ENCODE measurements around the gene ARL14EP. TPM values are rescaled to one million over a fixed set of nuclear protein-coding genes. Genes with fewer than 3 reads are reported as not detected.

The ARL14EP gene
- total and polyA plus RNA-seq, 2 of the 8 experiments (the other 6 are each of a cell fraction or from before 2014, with no cell fraction given) = 14.3 to 29.6 TPM

- Histone ChIP-seq H3K4me3 (ENCODE audit: extremely low read depth in 1 of 4, insufficient read depth in 2 of 4, low read depth in 3 of 4, low read length in 4 of 4) (no peak overlapping the region), H3K27me3 (replicated peaks in 1 of 4; ENCODE audit: control insufficient read depth in 3 of 4, extremely low read depth in 1 of 4, insufficient read depth in 3 of 4, low read length in 3 of 4) (no peaks in the 10 kb centered on the region), H2AFZ (ENCODE audit: low read length) (no peak overlapping the region), H3K18ac (ENCODE audit: extremely low read depth, low read length) (no peak overlapping the region; the same call in 1 of the 2 replicates), H3K9me3 (ENCODE audit: insufficient read depth in 2 of 2, low read depth in 1 of 2, low read length in 1 of 2) (no peaks in the 10 kb centered on the region), H2BK20ac (ENCODE audit: low read length) (no peak overlapping the region), H3K79me1 (ENCODE audit: low read depth, low read length) (no peaks in the 10 kb centered on the region), H4K8ac (ENCODE audit: extremely low read depth, insufficient read depth, low read length) (no peak overlapping the region), H4K5ac (ENCODE audit: insufficient read length, low read depth, low read length) (no peak overlapping the region), H3K4me2 (ENCODE audit: insufficient read depth in 1 of 2, low read depth in 2 of 2, low read length in 2 of 2) (no peak overlapping the region), H2BK15ac (ENCODE audit: low read length) (no peak overlapping the region), H2BK12ac (ENCODE audit: low read depth, low read length) (no peak overlapping the region), H4K91ac (replicated peaks; ENCODE audit: insufficient read length, low read length) (no peak overlapping the region), H3K23ac (ENCODE audit: insufficient read length) (no peak overlapping the region), H2BK120ac (replicated peaks; ENCODE audit: low read depth, low read length) (no peak overlapping the region), H3K79me2 (ENCODE audit: control insufficient read depth in 1 of 2, insufficient read depth in 2 of 2, low read length in 2 of 2) (no peaks in the 10 kb centered on the region), H2AK5ac (ENCODE audit: low read depth, low read length) (no peak overlapping the region), H4K20me1 (replicated peaks in 1 of 2; ENCODE audit: control insufficient read depth in 1 of 2, insufficient read depth in 2 of 2, low read length in 2 of 2) (no peaks in the 10 kb centered on the region), H3K4me1 (replicated peaks in 1 of 4; ENCODE audit: control insufficient read depth in 3 of 4, insufficient read depth in 4 of 4, low read length in 3 of 4) (peaks cover 0 to 4% (median 2%) of the 10 kb centered on the region in 4 experiments; a peak in 2 of 7 replicates), H3K9ac (replicated peaks in 1 of 4; ENCODE audit: extremely low read depth in 1 of 4, low read depth in 3 of 4, low read length in 3 of 4) (no peak overlapping the region), H2BK5ac (ENCODE audit: low read depth, low read length) (no peak overlapping the region), H3K56ac (replicated peaks; ENCODE audit: insufficient read length, low read depth, low read length) (no peak overlapping the region), H3K27ac (ENCODE audit: low read depth, low read length) (no peak overlapping the region), H3K14ac (ENCODE audit: insufficient read length) (no peak overlapping the region), H3K23me2 (ENCODE audit: low read depth, low read length) (no peaks in the 10 kb centered on the region), H3K36me3 (ENCODE audit: control insufficient read depth in 2 of 4, insufficient read depth in 4 of 4, low read length in 3 of 4) (no peaks in the 10 kb centered on the region), H3K4ac (replicated peaks; ENCODE audit: insufficient read length, low read depth, low read length) (no peak overlapping the region)
- ChIA-PET CTCF (ENCODE audit: partially characterized antibody) (interaction anchor here (0.8 to 2.0 kb wide), 8 partner anchors 7 to 548 kb away, joined by 3 to 6 read pairs (median 4); partner anchors contain the start of gene MPPED2), POLR2A (ENCODE audit: partially characterized antibody) (no interaction called here)
- WGBS, 2 experiments (ENCODE audit: extremely low coverage in 1 of 2, insufficient coverage in 1 of 2, insufficient read length in 1 of 2, insufficient replicate concordance in 2 of 2, low coverage in 1 of 2, low lambda C conversion rate in 2 of 2, missing lambda C conversion rate in 1 of 2) = 92% methylated on average over 3 of the region's 3 CpGs; no CpG with 5 or more reads in 1 of the 2 experiments
- no peak for FAIRE-seq
- no peak for DNase-seq (ENCODE audit: low read depth in 1 of 2, low spot score in 2 of 2)
- TF ChIP-seq JUN (IDR thresholded peaks at IDR 0.05; ENCODE audit: low read depth, low read length) (no peak), HDAC6 (IDR thresholded peaks at IDR 0.05; ENCODE audit: low read depth, low read length) (no peak), TCF12 (IDR thresholded peaks at IDR 0.05; ENCODE audit: low read depth, low read length) (no peak), CTBP2 (IDR thresholded peaks at IDR 0.05; ENCODE audit: borderline replicate concordance, insufficient read depth, insufficient read length, low read length) (no peak), USF2 (IDR thresholded peaks at IDR 0.05; ENCODE audit: low read length) (no peak), POU5F1 (IDR thresholded peaks at IDR 0.05; ENCODE audit: low read depth, low read length) (no peak), CREB1 (IDR thresholded peaks at IDR 0.05) (no peak), RAD21 (IDR thresholded peaks at IDR 0.05 in 1 of 2, conservative IDR thresholded peaks at IDR 0.05 in 1 of 2; ENCODE audit: low read depth in 2 of 2, low read length in 2 of 2) (no peak), MAFK (IDR thresholded peaks at IDR 0.05; ENCODE audit: low read depth, low read length) (no peak), KDM1A (IDR thresholded peaks at IDR 0.05; ENCODE audit: borderline replicate concordance, low read length) (no peak), SP1 (IDR thresholded peaks at IDR 0.05; ENCODE audit: low read depth, low read length) (no peak), BCL11A (IDR thresholded peaks at IDR 0.05; ENCODE audit: low read depth in 2 of 2, low read length in 2 of 2) (no peak)
Measured at GRCh38 chr11:30365793-30366517, 43.1 kb downstream of the ARL14EP start.

Measured in H1 (cell line).